CD1c-positive myeloid dendritic cell (primary cell): Measurements from ENCODE around the gene PARD6G.

Experiments used
- DNase-seq: peaks from one replicate; pipeline ENCODE4 v3.0.0-alpha.2; 2016; ENCODE audit errors: extremely low spot score

The PARD6G gene

GRCh38 chr18:80210312-80211083, 36.8 kb downstream of the PARD6G start:
- DNase-seq: peak; percentile 23

GRCh38 chr18:80208620-80209019, 38.7 kb downstream of the PARD6G start:
- DNase-seq: no peak

GRCh38 chr18:80205294-80205693, 42.0 kb downstream of the PARD6G start:
- no peak for DNase-seq

- DNase-seq: no peak
These were observed 43.2 kb downstream of the PARD6G start for GRCh38 chr18:80204142-80204541.

GRCh38 chr18:80203249-80203648, 44.1 kb downstream of the PARD6G start:
- DNase-seq: no peak

GRCh38 chr18:80202264-80202998, 44.9 kb downstream of the PARD6G start:
- DNase-seq: no peak

- no peak for DNase-seq
These were observed 45.6 kb downstream of the PARD6G start for GRCh38 chr18:80201739-80202138.

GRCh38 chr18:80200932-80201672, 46.2 kb downstream of the PARD6G start:
- no peak for DNase-seq

GRCh38 chr18:80200171-80200931, 47.0 kb downstream of the PARD6G start:
- DNase-seq: no peak

GRCh38 chr18:80198994-80199748, 48.1 kb downstream of the PARD6G start:
- no peak for DNase-seq

- no peak for DNase-seq
These were observed 48.9 kb downstream of the PARD6G start for GRCh38 chr18:80198391-80198790.

- DNase-seq: no peak
These were observed 49.8 kb downstream of the PARD6G start for GRCh38 chr18:80197528-80197927.

GRCh38 chr18:80196528-80197320, 50.6 kb downstream of the PARD6G start:
- DNase-seq: no peak

GRCh38 chr18:80194874-80195570, 52.3 kb downstream of the PARD6G start:
- DNase-seq: no peak

GRCh38 chr18:80193701-80194100, 53.6 kb downstream of the PARD6G start:
- DNase-seq: no peak

GRCh38 chr18:80192653-80193385, 54.5 kb downstream of the PARD6G start:
- no peak for DNase-seq

- DNase-seq: no peak
These were observed 55.2 kb downstream of the PARD6G start for GRCh38 chr18:80191907-80192652.

GRCh38 chr18:80191264-80191663, 56.0 kb downstream of the PARD6G start:
- DNase-seq: no peak
